GM12874 (cell line): ENCODE results near the gene NDUFA3.

Source experiments
- CTCF ChIP-seq: IDR thresholded peaks from 2 replicates; pipeline ENCODE4 v1.5.1; 2011; ENCODE audit warnings: low read depth, mild to moderate bottlenecking, control low read depth, low read length, moderate library complexity; ENCODE audit not compliant: insufficient read depth

Gene NDUFA3

GRCh38 chr19:54104998-54105715 lies 2.5 kb downstream of the NDUFA3 start:
- no peak for TF ChIP-seq CTCF

- no peak for TF ChIP-seq CTCF
Observed at GRCh38 chr19:54105796-54106195, 3.1 kb downstream of the NDUFA3 start.

- TF ChIP-seq CTCF = no peak
Observed at GRCh38 chr19:54106716-54107115, 4.1 kb downstream of the NDUFA3 start.

GRCh38 chr19:54107876-54108490 lies 5.3 kb downstream of the NDUFA3 start:
- no peak for TF ChIP-seq CTCF

- no peak for TF ChIP-seq CTCF
Observed at GRCh38 chr19:54108496-54108895, 5.8 kb downstream of the NDUFA3 start.

GRCh38 chr19:54109651-54110050 lies 7.0 kb downstream of the NDUFA3 start:
- no peak for TF ChIP-seq CTCF

GRCh38 chr19:54114340-54115108 lies 11.9 kb downstream of the NDUFA3 start:
- TF ChIP-seq CTCF = no peak
